HG03432 (cell line): ENCODE data around the gene KCNN1.
A peak's percentile ranks its signal among the peaks of the same experiment; 100 is the strongest.
"Not testable (repeated sequence)": the region's sequence is repeated elsewhere in the genome, so short reads cannot be mapped to it uniquely, and the experiment has no call there.

Source experiments
- ATAC-seq: cut with Tn5 transposase; IDR thresholded peaks from one replicate; pipeline ENCODE4 v1.9.1; 2021; ENCODE audit warnings: mild to moderate bottlenecking, moderate library complexity; ENCODE audit not compliant: unreplicated experiment

KCNN1 gene

GRCh38 chr19:17999684-18000479 is 33.0 kb downstream of the KCNN1 start:
- ATAC-seq: no peak

- ATAC-seq: no peak
Observed at GRCh38 chr19:18000480-18000914, 33.6 kb downstream of the KCNN1 start.

DNA sequence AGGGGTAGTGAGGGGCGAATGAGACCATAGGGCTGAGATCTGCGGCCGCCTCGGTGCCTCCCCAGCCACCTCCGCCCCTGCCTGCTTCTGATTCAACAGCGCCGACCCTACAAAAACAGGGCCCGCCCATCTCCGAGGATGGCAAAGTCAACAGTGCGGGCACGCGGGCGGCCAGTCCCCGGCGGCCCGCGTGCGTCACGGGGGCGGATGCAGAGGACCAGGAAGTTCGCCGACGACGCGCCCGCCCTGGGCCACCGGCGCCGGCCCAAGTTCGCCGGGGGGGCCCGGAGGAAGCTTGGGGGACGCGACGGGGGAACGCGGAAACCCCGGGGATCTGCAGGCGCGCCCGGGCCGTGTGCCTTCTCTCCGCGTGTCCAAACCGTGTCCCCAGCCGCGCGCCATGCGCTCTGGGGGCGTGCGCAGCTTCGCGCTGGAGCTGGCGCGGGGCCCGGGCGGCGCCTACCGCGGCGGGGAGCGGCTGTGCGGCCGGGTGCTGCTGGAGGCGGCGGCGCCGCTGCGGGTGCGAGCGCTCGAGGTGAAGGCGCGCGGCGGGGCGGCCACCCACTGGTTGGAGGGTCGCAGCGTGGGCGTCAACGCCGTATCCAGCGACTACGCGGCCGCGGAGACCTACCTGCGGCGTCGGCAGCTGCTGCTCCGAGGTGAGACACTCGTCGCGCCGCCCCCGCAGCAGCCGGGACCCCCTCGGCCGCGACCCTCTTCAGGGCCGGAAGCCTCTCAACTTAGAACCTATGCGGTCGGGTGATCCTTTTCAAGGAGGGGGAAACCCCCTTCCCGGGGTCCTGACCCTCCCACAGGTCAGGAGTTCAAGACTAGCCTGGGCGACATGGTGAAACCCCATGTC is 34.2 kb downstream of the KCNN1 start:
- ATAC-seq: peak; percentile 77

GRCh38 chr19:18001777-18002345 is 35.0 kb downstream of the KCNN1 start:
- ATAC-seq: no peak

GRCh38 chr19:18002347-18002850 is 35.5 kb downstream of the KCNN1 start:
- ATAC-seq: no peak

DNA sequence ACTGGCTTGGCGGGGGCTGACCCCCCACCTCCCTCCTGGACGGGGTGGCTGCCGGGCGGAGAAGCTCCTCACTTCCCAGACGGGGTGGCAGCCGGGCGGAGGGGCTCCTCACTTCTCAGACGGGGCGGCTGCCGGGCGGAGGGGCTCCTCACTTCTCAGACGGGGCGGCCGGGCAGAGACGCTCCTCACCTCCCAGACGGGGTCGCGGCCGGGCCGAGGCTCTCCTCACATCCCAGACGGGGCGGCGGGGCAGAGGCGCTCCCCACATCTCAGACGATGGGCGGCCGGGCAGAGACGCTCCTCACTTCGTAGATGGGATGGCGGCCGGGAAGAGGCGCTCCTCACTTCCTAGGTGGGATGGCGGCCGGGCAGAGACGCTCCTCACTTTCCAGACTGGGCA is 38.8 kb downstream of the KCNN1 start:
- not testable (repeated sequence) for ATAC-seq

GRCh38 chr19:18007044-18007916 is 40.4 kb downstream of the KCNN1 start:
- peak; percentile 67 for ATAC-seq

GRCh38 chr19:18007917-18008673 is 41.2 kb downstream of the KCNN1 start, which contains the start of gene ARRDC2:
Gene ARRDC2 (plus strand): TSS chr19:18008170. CDS start chr19:18008311, 141 bp downstream.
- no peak for ATAC-seq

GRCh38 chr19:18008814-18009213 is 41.9 kb downstream of the KCNN1 start:
- no peak for ATAC-seq

DNA sequence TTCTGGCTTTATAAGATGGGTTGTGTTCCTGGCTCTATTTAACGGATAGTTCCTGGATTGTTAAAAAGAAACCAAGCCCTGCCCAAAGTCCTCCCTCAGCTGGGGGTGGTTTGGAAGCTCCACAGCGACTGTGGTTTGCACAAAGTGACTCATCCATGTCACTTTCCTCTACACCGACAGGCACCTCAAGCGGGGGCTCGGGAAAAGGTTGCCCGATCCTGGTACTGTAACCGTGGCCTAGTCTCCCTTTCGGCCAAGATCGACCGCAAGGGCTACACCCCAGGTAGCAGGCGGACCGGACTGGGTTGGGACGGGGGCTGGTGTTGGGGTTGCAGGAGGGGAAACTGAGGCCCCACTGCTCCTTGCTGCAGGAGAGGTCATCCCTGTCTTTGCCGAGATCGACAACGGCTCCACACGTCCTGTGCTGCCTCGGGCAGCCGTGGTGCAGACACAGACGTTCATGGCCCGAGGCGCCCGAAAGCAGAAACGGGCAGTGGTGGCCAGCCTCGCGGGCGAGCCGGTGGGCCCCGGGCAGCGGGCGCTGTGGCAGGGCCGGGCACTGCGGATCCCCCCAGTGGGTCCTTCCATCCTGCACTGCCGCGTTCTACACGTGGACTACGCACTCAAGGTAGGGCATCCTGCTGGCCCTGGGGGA is 42.6 kb downstream of the KCNN1 start:
- ATAC-seq: no peak

DNA sequence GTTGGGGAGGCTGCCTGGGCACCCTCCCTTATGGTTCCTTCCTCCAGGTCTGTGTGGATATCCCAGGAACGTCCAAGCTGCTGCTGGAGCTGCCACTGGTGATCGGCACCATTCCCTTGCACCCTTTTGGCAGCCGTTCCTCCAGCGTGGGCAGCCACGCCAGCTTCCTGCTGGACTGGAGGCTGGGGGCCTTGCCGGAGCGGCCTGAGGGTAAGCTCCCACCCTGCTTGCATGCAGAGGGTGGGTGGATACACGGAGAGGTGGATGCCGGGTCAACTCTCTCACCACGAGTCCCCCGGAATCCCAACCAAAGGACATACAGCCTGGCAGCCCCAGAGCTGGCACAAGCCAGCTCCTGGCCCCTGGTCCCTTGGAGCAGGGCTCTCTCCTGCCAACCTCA is 43.2 kb downstream of the KCNN1 start:
- no peak for ATAC-seq

GRCh38 chr19:18013210-18014111 is 46.6 kb downstream of the KCNN1 start:
- no peak for ATAC-seq

DNA sequence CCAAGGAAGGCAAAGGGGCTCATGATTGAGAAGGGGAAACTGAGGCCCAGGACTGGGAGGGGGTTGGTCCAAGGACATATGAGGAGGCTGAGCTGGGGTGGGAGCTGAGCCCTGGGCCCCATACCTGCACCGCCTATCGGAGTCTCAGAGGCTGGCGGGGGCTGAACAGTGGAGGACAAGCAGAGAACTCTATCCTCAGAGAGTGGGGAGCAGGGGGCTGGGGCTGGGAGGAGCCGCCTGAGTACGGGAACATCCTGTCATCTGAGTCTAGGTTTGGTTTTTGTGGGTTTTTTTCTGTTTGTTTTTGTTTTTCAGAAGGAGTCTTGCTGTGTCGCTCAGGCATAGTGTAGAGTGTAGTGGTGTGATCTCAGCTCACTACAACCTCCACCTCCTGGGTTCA is 47.3 kb downstream of the KCNN1 start:
- no peak for ATAC-seq

DNA sequence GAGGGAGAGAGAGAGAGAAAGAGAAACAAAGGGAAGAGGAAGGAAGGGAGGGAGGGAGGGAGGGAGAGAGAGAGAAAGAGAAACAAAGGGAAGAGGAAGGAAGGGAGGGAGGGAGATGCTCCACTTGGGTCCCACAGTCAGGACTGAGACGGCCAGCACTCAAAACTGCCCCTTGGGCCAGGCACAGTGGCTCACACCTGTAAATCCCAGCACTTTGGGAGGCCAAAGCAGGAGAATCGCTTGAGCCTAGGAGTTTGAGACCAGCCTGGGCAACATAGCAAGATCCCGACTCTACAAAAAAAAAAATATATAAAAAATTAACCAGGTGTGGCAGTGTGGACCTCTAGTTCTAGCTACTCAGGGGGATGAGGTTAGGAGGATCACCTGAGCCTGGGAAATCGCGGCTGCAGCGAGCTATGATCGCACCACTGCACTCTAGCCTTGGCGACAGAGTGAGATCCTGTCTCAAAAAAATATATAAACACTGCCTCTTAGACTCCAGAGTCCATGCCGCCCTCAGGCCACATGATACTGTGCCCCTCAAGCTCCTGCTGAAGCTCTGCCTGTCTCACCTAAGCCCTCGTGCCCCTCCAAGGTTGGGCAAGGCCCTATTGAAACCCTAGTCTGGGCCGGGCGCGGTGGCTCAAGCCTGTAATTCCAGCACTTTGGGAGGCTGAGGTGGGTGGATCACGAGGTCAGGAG is 49.5 kb downstream of the KCNN1 start:
- ATAC-seq: no peak

DNA sequence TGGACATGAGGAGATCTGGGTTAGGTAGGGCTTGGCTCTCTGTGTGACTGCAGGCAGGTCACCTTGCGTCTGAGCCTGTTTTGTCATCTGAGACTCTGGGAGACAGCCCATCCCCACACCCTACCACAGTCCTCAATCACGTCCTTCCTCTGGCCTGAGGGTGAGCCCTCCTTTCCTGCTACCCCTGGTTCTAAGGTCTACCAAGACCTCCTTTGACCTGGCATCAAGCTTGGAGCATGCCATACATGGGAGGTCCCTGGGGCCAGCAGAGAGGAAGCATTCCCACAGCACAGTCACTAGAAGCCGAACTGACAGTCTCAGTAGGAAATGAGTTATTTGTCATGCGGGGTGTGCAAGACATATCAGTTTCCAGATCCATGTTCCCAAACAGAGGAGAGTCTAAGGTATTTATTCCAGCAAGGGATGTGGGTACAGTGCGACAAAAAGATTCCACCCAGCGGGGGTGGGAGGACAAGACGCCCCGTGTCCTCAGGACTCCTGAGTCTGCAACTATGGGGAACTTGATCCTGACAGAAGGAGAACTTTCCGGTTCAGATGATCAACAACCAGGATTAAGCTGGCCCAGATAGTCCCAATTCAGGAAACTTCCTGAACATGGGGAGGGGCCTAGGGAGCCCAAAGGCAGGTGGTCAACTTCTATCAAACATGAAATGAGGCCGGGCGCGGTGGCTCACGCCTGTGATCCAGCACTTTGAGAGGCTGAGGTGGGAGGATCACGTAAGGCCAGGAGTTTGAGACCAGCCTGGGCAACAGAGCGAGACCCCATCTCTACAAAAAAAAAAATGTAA is 50.6 kb downstream of the KCNN1 start:
- no peak for ATAC-seq

DNA sequence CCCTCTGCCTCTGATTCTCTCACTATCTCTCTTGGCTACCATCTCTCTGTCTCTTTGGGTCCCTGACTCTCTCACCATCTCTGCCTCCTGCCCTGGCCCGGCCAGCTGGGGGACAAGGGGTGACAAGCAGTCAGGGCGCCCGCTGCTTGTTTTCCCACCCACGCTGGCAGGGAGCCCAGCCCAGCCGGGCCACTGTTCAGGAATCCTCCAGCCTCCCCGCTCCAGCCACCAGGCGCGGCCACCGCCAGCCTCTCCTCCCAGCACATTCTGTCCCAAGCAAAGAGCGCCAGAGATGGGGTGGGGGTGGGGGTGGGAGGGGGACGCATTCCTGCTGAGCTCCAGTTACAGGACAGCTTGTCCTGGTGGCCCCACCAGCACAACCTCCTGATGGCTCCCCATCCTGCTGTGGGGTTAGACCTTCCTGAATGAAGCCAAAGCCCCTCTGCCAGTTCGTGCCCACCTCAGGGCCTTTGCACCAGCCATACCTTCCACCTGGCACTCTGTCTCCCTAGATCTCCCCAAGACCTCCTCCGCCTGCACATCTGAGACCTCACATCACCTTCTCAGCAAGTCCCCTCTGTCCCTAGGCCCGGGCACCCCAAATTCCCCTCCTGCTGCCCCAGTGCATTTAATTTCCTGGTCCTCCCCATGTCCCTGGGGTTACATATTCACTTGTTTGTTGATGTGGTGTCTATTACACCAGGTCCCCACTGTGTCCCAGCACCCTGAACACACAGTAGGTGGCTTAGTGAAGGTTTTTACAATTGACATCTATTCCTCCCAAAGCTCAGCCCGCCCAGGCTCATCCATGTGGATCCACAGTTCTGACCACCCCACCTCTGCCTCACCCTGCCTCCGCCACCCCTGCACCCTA is 53.5 kb downstream of the KCNN1 start:
- ATAC-seq: no peak
